ENCODE measurements around the gene OPRD1. TPM values are rescaled to one million over a fixed set of nuclear protein-coding genes. Genes with fewer than 3 reads are reported as not detected.

OPRD1 gene
- total and polyA plus RNA-seq, 2 of the 4 experiments (the other 2 are of a cell fraction) = under 0.01 TPM; not detected in 1

DNA sequence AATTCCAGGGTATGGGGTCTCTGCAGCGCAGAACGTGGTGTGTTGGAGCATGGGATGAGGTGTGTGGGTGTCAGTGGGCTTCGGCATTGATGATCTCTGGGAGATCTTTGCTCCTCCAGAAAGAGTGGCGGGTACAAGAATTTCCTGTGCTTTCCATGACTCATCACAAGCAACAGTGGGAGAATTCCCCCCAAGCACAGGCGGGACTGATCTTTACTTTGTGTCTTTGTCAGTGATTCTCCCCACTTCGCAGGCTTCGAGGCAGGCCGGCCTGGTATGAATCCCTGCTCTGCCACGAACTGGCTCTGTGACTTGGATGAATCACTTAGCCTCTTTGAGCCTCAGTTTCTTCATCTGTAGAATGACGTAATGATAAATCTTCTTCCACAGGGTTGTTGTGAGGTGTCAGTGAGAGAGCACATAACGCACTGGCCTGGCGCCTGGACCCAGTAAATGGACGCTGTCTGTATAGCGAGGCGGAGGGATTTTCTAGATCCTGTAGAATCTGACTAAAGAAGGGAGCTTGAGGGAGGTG is 2.0 kb downstream of the OPRD1 start:
- Histone ChIP-seq H3K9me1 (ENCODE audit: insufficient read depth, low read length) (no peaks in the 10 kb centered on the region), H3K4me2 (ENCODE audit: low read depth, low read length) (no peak overlapping the region), H2BK15ac (ENCODE audit: low read depth, low read length) (no peak overlapping the region), H3K18ac (ENCODE audit: low read depth, low read length) (no peak overlapping the region), H3K9ac (ENCODE audit: low read depth, low read length) (no peak overlapping the region), H3K27ac (ENCODE audit: insufficient read depth, low read length) (no peak overlapping the region), H3K27me3 (ENCODE audit: control insufficient read depth, insufficient read depth, low read length) (peaks cover 89% of the 10 kb centered on the region), H3K36me3 (ENCODE audit: control insufficient read depth, insufficient read depth, low read length) (no peaks in the 10 kb centered on the region), H3K4me1 (ENCODE audit: control insufficient read depth, insufficient read depth, low read length) (no peaks in the 10 kb centered on the region), H2AK9ac (replicated peaks; ENCODE audit: low read depth, low read length, poor library complexity) (no peak overlapping the region), H3K23ac (ENCODE audit: low read depth, low read length) (no peak overlapping the region), H2BK120ac (ENCODE audit: low read depth, low read length) (no peak overlapping the region), H2AFZ (replicated peaks; ENCODE audit: low read length, poor library complexity) (no peak overlapping the region), H4K8ac (ENCODE audit: low read depth in 2 of 2, low read length in 2 of 2) (no peak overlapping the region), H4K91ac (ENCODE audit: insufficient read depth, low read depth, low read length) (no peak overlapping the region), H2AK5ac (ENCODE audit: low read depth, low read length) (no peak overlapping the region), H2BK20ac (ENCODE audit: low read depth, low read length) (no peak overlapping the region), H4K20me1 (ENCODE audit: insufficient read depth, low read length) (no peaks in the 10 kb centered on the region), H3K9me3 (ENCODE audit: control insufficient read depth, insufficient read depth, low read length) (no peaks in the 10 kb centered on the region), H4K5ac (ENCODE audit: low read depth, low read length) (no peak overlapping the region), H3K4me3 (ENCODE audit: insufficient read depth, low read depth, low read length) (no peak overlapping the region), H3K56ac (ENCODE audit: extremely low read depth, insufficient read depth, low read length) (no peak overlapping the region), H3K79me1 (ENCODE audit: low read depth in 1 of 2, low read length in 2 of 2) (no peaks in the 10 kb centered on the region), H3K4ac (ENCODE audit: low read depth, low read length) (no peak overlapping the region), H2BK5ac (ENCODE audit: low read depth, low read length, poor library complexity, severe bottlenecking) (no peak overlapping the region), H3K14ac (replicated peaks; ENCODE audit: low read depth, low read length) (no peak overlapping the region)
- TF ChIP-seq FOS (IDR thresholded peaks at IDR 0.05; ENCODE audit: low read depth, low read length) (no peak), CHD1 (IDR thresholded peaks at IDR 0.05; ENCODE audit: low read depth, low read length) (no peak), RFX5 (IDR thresholded peaks at IDR 0.05; ENCODE audit: low read depth, low read length) (no peak), NFE2L2 (IDR thresholded peaks at IDR 0.05; ENCODE audit: low read depth, low read length) (no peak), POLR2A (IDR thresholded peaks at IDR 0.05; ENCODE audit: low read depth, low read length) (no peak), MXI1 (IDR thresholded peaks at IDR 0.05; ENCODE audit: borderline replicate concordance, low read depth, low read length) (no peak), MAZ (IDR thresholded peaks at IDR 0.05; ENCODE audit: borderline replicate concordance, low read depth, low read length) (no peak), CEBPB (IDR thresholded peaks at IDR 0.05; ENCODE audit: low read depth, low read length) (no peak), MAFK (IDR thresholded peaks at IDR 0.05; ENCODE audit: low read depth, low read length) (no peak), RCOR1 (IDR thresholded peaks at IDR 0.05; ENCODE audit: insufficient replicate concordance, low read length) (no peak), BHLHE40 (IDR thresholded peaks at IDR 0.05; ENCODE audit: low read depth, low read length) (no peak), RAD21 (IDR thresholded peaks at IDR 0.05; ENCODE audit: low read length) (no peak), SMC3 (IDR thresholded peaks at IDR 0.05; ENCODE audit: low read depth, low read length) (no peak)
- TF ChIP-seq, protein P1, sequence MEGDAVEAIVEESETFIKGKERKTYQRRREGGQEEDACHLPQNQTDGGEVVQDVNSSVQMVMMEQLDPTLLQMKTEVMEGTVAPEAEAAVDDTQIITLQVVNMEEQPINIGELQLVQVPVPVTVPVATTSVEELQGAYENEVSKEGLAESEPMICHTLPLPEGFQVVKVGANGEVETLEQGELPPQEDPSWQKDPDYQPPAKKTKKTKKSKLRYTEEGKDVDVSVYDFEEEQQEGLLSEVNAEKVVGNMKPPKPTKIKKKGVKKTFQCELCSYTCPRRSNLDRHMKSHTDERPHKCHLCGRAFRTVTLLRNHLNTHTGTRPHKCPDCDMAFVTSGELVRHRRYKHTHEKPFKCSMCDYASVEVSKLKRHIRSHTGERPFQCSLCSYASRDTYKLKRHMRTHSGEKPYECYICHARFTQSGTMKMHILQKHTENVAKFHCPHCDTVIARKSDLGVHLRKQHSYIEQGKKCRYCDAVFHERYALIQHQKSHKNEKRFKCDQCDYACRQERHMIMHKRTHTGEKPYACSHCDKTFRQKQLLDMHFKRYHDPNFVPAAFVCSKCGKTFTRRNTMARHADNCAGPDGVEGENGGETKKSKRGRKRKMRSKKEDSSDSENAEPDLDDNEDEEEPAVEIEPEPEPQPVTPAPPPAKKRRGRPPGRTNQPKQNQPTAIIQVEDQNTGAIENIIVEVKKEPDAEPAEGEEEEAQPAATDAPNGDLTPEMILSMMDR (conservative IDR thresholded peaks at IDR 0.05; ENCODE audit: low read depth, low read length) = no peak
- TF ChIP-seq, protein P2, sequence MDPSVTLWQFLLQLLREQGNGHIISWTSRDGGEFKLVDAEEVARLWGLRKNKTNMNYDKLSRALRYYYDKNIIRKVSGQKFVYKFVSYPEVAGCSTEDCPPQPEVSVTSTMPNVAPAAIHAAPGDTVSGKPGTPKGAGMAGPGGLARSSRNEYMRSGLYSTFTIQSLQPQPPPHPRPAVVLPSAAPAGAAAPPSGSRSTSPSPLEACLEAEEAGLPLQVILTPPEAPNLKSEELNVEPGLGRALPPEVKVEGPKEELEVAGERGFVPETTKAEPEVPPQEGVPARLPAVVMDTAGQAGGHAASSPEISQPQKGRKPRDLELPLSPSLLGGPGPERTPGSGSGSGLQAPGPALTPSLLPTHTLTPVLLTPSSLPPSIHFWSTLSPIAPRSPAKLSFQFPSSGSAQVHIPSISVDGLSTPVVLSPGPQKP (IDR thresholded peaks at IDR 0.05; ENCODE audit: borderline replicate concordance, low read depth, low read length) = no peak
- TF ChIP-seq, protein P3, sequence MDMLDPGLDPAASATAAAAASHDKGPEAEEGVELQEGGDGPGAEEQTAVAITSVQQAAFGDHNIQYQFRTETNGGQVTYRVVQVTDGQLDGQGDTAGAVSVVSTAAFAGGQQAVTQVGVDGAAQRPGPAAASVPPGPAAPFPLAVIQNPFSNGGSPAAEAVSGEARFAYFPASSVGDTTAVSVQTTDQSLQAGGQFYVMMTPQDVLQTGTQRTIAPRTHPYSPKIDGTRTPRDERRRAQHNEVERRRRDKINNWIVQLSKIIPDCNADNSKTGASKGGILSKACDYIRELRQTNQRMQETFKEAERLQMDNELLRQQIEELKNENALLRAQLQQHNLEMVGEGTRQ (IDR thresholded peaks at IDR 0.05; ENCODE audit: low read depth, low read length) = no peak
- in situ Hi-C loops (cut with MboI; ENCODE audit: low sequenced_read_pairs) = no loop called here
- DNase-seq (no peak), ATAC-seq (ENCODE audit: low read depth) (no peak)
- 64% methylated on average over 7 of the region's 15 CpGs; no CpG with 5 or more reads in 1 of the 2 experiments for WGBS, 2 experiments (ENCODE audit: extremely low coverage in 2 of 2, insufficient read length in 1 of 2)
- dilution Hi-C loops (cut with HindIII; ENCODE audit: low sequenced_read_pairs, unreplicated experiment) = no loop called here
- intact Hi-C loops (cut with micrococcal nuclease) = no loop called here
- BruUV-seq (replicated peaks) = no TSS peak
- POLR2A ChIA-PET (ENCODE audit: unreplicated experiment) = no interaction called here
- CTCF ChIA-PET = interaction anchor here (0.5 kb wide), 1 partner anchor 52 kb away, joined by 4 read pairs; no protein-coding TSS in a partner anchor
